Gastrocnemius medialis (tissue), 4 donors: ENCODE data around the gene ARHGEF37. TPM values are rescaled to one million over a fixed set of nuclear protein-coding genes. Genes with fewer than 3 reads are reported as not detected.
"Not testable (repeated sequence)": the region's sequence is repeated elsewhere in the genome, so short reads cannot be mapped to it uniquely, and the experiment has no call there.

Source experiments
- ATAC-seq, 2 donors: fragments of 150-250 bp; one replicate each; pipeline ENCODE4 v1.9.1; 2016
- DNase-seq, 2 donors: peaks; one replicate each; pipeline ENCODE4 v3.0.0-alpha.2; 2019
- H3K27ac ChIP-seq, 4 donors: fragments of 200-600 bp; sonication (generic); 1 replicate in 1 of 4; 2 replicates in 3 of 4; pipeline ENCODE4 v1.5.1; 2016 to 2018; ENCODE audit warnings: mild to moderate bottlenecking in 2 of 4, moderate library complexity in 1 of 4
- H3K27me3 ChIP-seq, 3 donors: fragments of 200-600 bp; sonication (generic) in 2 of 3; 1 replicate in 1 of 3; 2 replicates in 2 of 3; pipeline versions ENCODE4 v1.5.1 to v1.6.0; 2016 to 2019; ENCODE audit warnings: mild to moderate bottlenecking in 1 of 3, moderate library complexity in 1 of 3
- H3K36me3 ChIP-seq, 2 donors: fragments of 200-600 bp; sonication (generic) in 1 of 2; one replicate each; pipeline ENCODE4 v1.5.1; 2017 to 2018
- H3K4me1 ChIP-seq, 2 donors: fragments of 200-600 bp; sonication (generic) in 1 of 2; one replicate each; pipeline ENCODE4 v1.5.1; 2016 to 2017; ENCODE audit warnings: mild to moderate bottlenecking in 2 of 2
- H3K4me3 ChIP-seq, 4 donors: fragments of 200-600 bp; sonication (generic) in 3 of 4; 1 replicate in 1 of 4; 2 replicates in 3 of 4; pipeline ENCODE4 v1.5.1; 2016 to 2019; ENCODE audit warnings: mild to moderate bottlenecking in 2 of 4
- H3K9me3 ChIP-seq, 3 donors: fragments of 200-600 bp; sonication (generic) in 2 of 3; 1 replicate in 1 of 3; 2 replicates in 2 of 3; pipeline ENCODE4 v1.5.1; 2016 to 2019
- CTCF ChIP-seq, 5 experiments: fragments of 450-650 bp in 3 of 5; fragments of 200-600 bp in 2 of 5; sonication (generic) in 2 of 5; IDR thresholded peaks in 4 of 5; conservative IDR thresholded peaks in 1 of 5; 1 replicate in 4 of 5; 2 replicates in 1 of 5; pipeline ENCODE4 v1.5.1; 2016 to 2019; ENCODE audit warnings: antibody characterized with exemption in 5 of 5, mild to moderate bottlenecking in 3 of 5, moderate library complexity in 3 of 5
- POLR2A ChIP-seq, 2 donors: fragments of 450-650 bp; IDR thresholded peaks; one replicate each; pipeline ENCODE4 v1.6.1; 2017; ENCODE audit warnings: antibody characterized with exemption in 2 of 2, mild to moderate bottlenecking in 2 of 2, moderate library complexity in 2 of 2
- in situ Hi-C, 4 donors: fragments of 200-750 bp; cut with MboI; loops; one replicate each; pipeline versions ENCODE4 v1.15.0 to v1.8.0; 2017; ENCODE audit warnings: low sequenced_read_pairs in 4 of 4
- intact Hi-C: fragments of 100-400 bp; cut with DNase I; formaldehyde crosslinking; loops from one replicate; pipeline ENCODE4 v1.15.1; 2023; ENCODE audit warnings: low total_unique reads
- total RNA-seq, 4 donors: library from RNA; depleted of rRNA; stranded (reverse); fragments of >200 nt; gene quantifications; one replicate each; pipeline versions ENCODE4 v1.1.0 to v1.2.3, GENCODE V29; 2016

ARHGEF37 gene
- total RNA-seq, 4 donors from 2014 or later = 9.5 to 28.6 (median 21.0) TPM

- peak overlapping the region; percentile 48 to 62 (median 49) for H3K27ac ChIP-seq
Observed at GRCh38 chr5:149666212-149666852, 85.0 kb downstream of the ARHGEF37 start.

GRCh38 chr5:149667084-149667828 lies 86.0 kb downstream of the ARHGEF37 start:
- ATAC-seq (peak; percentile 41 to 47), DNase-seq (no peak)
- in situ Hi-C loops = loop anchor here (10.0 kb wide), 1 partner anchor 158 kb away; no protein-coding TSS in a partner anchor
- TF ChIP-seq POLR2A (IDR thresholded peaks at IDR 0.05) = no peak
- peak; percentile 79 to 88 (median 86) for TF ChIP-seq CTCF (IDR thresholded peaks at IDR 0.05 in 4 of 5, conservative IDR thresholded peaks at IDR 0.05 in 1 of 5)
- H3K36me3 ChIP-seq = no peaks in the 10 kb centered on the region
- no peaks in the 10 kb centered on the region for H3K27me3 ChIP-seq
- intact Hi-C loops = loop anchor here (1.0 to 2.0 kb wide), 3 partner anchors 64 to 186 kb away; partner anchors contain the start of gene PPARGC1B
- peak overlapping the region; percentile 5 to 49 (median 27) for H3K27ac ChIP-seq
- H3K4me1 ChIP-seq = peaks cover 19 to 29% of the 10 kb centered on the region in 2 donors
- H3K4me3 ChIP-seq = no peak overlapping the region
- H3K9me3 ChIP-seq = no peaks in the 10 kb centered on the region

More at GRCh38 chr5:149666212-149666852, 85.0 kb downstream of the ARHGEF37 start:
- Histone ChIP-seq H3K9me3 (no peaks in the 10 kb centered on the region), H3K4me3 (no peak overlapping the region), H3K27me3 (no peaks in the 10 kb centered on the region), H3K36me3 (no peaks in the 10 kb centered on the region), H3K4me1 (peaks cover 19 to 29% of the 10 kb centered on the region in 2 donors)
- intact Hi-C loops = loop anchor here (2.0 kb wide), 2 partner anchors 64 to 186 kb away; partner anchors contain the start of gene PPARGC1B
- TF ChIP-seq CTCF (IDR thresholded peaks at IDR 0.05 in 4 of 5, conservative IDR thresholded peaks at IDR 0.05 in 1 of 5) = no peak
- no peak for TF ChIP-seq POLR2A (IDR thresholded peaks at IDR 0.05)
- ATAC-seq (peak; percentile 47), DNase-seq (peak in 1 of 2 donors; percentile 43)
- in situ Hi-C loops = loop anchor here (10.0 kb wide), 1 partner anchor 158 kb away; no protein-coding TSS in a partner anchor

- ATAC-seq (no peak), DNase-seq (no peak)
- H3K27ac ChIP-seq = no peak overlapping the region
- H3K27me3 ChIP-seq = no peaks in the 10 kb centered on the region
- H3K4me1 ChIP-seq = peaks cover 19 to 29% of the 10 kb centered on the region in 2 donors
- intact Hi-C loops (loop anchor here (1.0 to 2.0 kb wide), 3 partner anchors 63 to 185 kb away; partner anchors contain the start of gene PPARGC1B), in situ Hi-C loops (loop anchor here (10.0 kb wide), 1 partner anchor 157 kb away; no protein-coding TSS in a partner anchor)
- no peaks in the 10 kb centered on the region for H3K9me3 ChIP-seq
- TF ChIP-seq CTCF (IDR thresholded peaks at IDR 0.05 in 4 of 5, conservative IDR thresholded peaks at IDR 0.05 in 1 of 5) = no peak
- TF ChIP-seq POLR2A (IDR thresholded peaks at IDR 0.05) = no peak
- no peak overlapping the region for H3K4me3 ChIP-seq
- H3K36me3 ChIP-seq = no peaks in the 10 kb centered on the region
Observed at GRCh38 chr5:149667829-149668330, 86.6 kb downstream of the ARHGEF37 start.

DNA sequence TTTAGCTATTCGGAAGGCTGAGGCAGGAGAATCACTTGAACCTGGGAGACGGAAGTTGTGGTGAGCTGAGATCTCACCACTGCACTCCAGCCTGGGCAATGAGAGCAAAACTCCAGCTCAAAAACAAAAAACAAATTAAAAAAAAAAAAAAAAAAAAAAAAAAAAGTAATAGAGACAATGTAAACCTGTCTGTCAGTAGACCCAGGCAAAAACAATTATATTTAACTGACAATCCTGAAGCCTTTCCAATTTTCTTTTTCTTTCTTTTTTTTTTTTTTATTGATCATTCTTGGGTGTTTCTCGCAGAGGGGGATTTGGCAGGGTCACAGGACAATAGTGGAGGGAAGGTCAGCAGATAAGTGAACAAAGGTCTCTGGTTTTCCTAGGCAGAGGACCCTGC lies 88.0 kb downstream of the ARHGEF37 start:
- ATAC-seq, H3K27me3 ChIP-seq, intact Hi-C loops, H3K4me3 ChIP-seq, H3K9me3 ChIP-seq, H3K27ac ChIP-seq, H3K36me3 ChIP-seq, DNase-seq: not testable (repeated sequence)
- peaks cover 10 to 22% of the 10 kb centered on the region in 2 donors for H3K4me1 ChIP-seq
- in situ Hi-C loops = loop anchor here (10.0 kb wide), 1 partner anchor 156 kb away; no protein-coding TSS in a partner anchor
